Right cardiac atrium (tissue), 5 donors: ENCODE measurements around the gene MEIS2. TPM values are rescaled to one million over a fixed set of nuclear protein-coding genes. Genes with fewer than 3 reads are reported as not detected.

Experiments used
- ATAC-seq, 2 donors: fragments of 200-7000 bp; cut with Tn5 transposase; one replicate each; pipeline versions ENCODE4 v1.8.0 to v1.9.1; 2020; ENCODE audit warnings: moderate library complexity in 2 of 2, mild to moderate bottlenecking in 1 of 2
- DNase-seq, 3 donors: peaks; one replicate each; pipeline ENCODE4 v3.0.0-alpha.2; 2020
- H3K27ac ChIP-seq: one replicate; pipeline ENCODE4 v1.5.1; 2013; ENCODE audit warnings: mild to moderate bottlenecking, low read length, control low read depth, moderate library complexity
- H3K27me3 ChIP-seq: one replicate; pipeline ENCODE4 v1.6.1; 2013; ENCODE audit not compliant: control insufficient read depth, insufficient read depth
- H3K4me1 ChIP-seq: one replicate; pipeline ENCODE4 v1.6.1; 2013; ENCODE audit warnings: low read length; ENCODE audit not compliant: control insufficient read depth, insufficient read depth
- H3K4me3 ChIP-seq: one replicate; pipeline ENCODE4 v1.5.1; 2013; ENCODE audit warnings: low read length, control low read depth
- H3K9me3 ChIP-seq: one replicate; pipeline ENCODE4 v1.6.1; 2013; ENCODE audit warnings: low read length; ENCODE audit not compliant: control insufficient read depth
- WGBS: extraction: QIAGEN DNeasy Blood & Tissue Kit; methylation state at CpG from one replicate; pipeline ENCODE4 v1.1.7; 2013; 5-methylcytosine and 5-hydroxymethylcytosine counted together
- intact Hi-C, 4 donors: fragments of 100-400 bp; cut with DNase I; formaldehyde crosslinking; loops; one replicate each; pipeline versions ENCODE4 v1.11.0 to v1.14.0; 2022 to 2023
- polyA plus RNA-seq: library from polyadenylated mRNA; stranded (reverse); fragments of 200-250 nt; gene quantifications from one replicate; pipeline ENCODE4 v1.2.3, GENCODE V29; 2013
- total RNA-seq, 4 donors: library from RNA; stranded (reverse); fragmentation: NEBNext Ultra II Directional; extraction: Animal tissue kit (Norgen Biotek cat#: 25700); gene quantifications; one replicate each; pipeline ENCODE4 v1.2.1, GENCODE V29; 2021
- donor health status: healthy with polysubstance abuse.
- donor health status: DM: no; HTN: yes; CAD: no.
- donor health status: DM: no; HTN: no; CAD: no.
- donor health status: DM: no; HTN: yes; CAD: no; lungs with severe emphysema.
- donor health status: DM: yes; HTN: yes; CAD: no.

The MEIS2 gene
- total and polyA plus RNA-seq, 5 donors = 14.8 to 33.4 (median 29.6) TPM

DNA sequence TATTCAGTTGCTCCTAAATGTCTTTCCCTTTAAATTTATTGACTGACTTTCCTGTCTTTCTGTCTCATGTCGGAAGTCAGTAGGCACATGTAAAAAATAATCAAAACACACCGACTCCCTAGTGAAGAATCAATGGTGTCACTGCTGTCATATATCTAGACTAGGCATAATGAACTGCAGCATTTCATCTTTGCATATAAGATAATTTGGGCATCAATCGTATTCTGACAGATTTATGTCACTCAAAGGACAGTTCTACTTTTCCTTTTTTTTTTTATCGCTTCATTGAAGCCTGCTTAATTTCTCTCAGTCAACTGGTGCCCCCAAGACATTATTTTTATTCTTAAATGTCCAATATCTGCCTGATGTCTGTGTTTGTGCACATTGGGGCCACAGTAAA lies 206.3 kb downstream of the MEIS2 start:
- DNase-seq (no peak), ATAC-seq (no peak)
- H3K27me3 ChIP-seq = no peaks in the 10 kb centered on the region
- intact Hi-C loops = no loop called here
- H3K9me3 ChIP-seq = no peaks in the 10 kb centered on the region
- WGBS = 86% methylated on average over 4 of the region's 4 CpGs
- H3K4me3 ChIP-seq = no peak overlapping the region
- no peak overlapping the region for H3K27ac ChIP-seq
- H3K4me1 ChIP-seq = peaks cover 4% of the 10 kb centered on the region

DNA sequence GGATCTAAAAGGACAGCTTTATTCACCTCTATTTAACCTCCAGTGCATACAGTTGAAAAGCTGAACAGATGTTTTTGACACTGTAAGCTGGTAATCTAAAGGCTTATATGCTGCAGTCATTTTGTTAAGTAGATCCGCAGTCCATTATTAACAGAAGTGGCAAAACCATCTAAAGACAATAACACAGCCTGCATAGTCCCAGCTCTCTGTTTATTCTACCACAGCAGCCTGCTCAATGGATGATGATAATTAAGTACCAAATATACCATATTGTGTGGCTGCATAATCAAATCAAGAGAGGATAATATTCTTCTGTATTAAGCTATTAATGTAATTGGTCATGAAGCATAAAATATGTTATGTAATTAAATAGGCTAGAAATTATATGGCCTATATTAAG lies 207.1 kb downstream of the MEIS2 start:
- WGBS = 91% methylated on average over 1 of the region's 1 CpG
- intact Hi-C loops = no loop called here

DNA sequence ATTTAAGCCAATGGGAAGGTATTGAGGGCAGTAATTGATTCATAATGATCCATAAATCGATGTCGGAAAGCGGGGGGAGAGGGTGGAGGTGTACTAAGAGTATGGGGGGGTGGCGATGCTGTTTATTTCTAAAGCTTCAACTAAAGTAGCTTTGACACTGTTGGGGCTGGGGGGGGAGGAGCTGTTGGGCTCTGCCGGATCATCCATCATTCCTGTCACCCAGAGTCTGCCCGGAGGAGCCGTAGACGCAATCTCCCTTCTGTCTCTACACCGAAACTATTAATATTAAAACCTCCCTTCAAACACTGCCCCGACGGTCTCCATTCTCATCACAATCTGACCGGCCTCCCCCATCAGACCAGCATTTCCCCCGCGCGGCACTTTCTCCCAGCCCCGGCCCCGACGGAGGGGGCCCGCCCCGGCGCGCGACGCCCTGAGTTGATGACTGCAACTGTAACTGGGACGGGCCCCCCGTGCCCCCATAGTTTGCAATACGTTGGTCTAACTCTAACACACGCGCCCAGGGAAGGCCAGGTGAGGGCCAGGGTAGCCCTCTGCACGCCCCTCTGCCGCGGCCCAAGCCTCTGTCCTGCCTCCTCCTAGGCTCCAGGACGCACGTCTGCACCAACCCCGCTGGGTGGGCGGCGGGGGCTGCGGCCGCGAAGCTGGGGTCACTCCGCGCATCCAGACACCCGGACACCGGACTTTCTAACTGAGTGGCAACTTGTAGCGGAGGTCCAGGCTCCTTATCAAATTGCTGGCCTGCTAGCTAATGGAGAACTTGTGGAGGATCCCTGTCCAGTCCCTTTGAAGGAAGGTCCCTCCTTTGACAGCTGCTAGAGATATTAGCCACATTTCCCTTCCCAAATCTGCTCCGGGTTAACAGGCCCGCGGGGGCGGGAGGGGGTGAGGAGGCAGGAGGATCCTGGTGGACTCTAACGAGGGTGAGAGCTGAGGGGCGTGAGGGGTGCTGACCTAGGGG lies 212.0 kb downstream of the MEIS2 start:
- ATAC-seq (peak; percentile 60 to 67), DNase-seq (peak; percentile 24 to 66 (median 56))
- WGBS = 8% methylated on average over 51 of the region's 51 CpGs

More for the DNA sequence above, 207.1 kb downstream of the MEIS2 start:
- Histone ChIP-seq H3K4me1 (peaks cover 6% of the 10 kb centered on the region), H3K27me3 (no peaks in the 10 kb centered on the region), H3K9me3 (no peaks in the 10 kb centered on the region), H3K27ac (no peak overlapping the region), H3K4me3 (no peak overlapping the region)
- ATAC-seq = no peak
- no peak for DNase-seq

DNA sequence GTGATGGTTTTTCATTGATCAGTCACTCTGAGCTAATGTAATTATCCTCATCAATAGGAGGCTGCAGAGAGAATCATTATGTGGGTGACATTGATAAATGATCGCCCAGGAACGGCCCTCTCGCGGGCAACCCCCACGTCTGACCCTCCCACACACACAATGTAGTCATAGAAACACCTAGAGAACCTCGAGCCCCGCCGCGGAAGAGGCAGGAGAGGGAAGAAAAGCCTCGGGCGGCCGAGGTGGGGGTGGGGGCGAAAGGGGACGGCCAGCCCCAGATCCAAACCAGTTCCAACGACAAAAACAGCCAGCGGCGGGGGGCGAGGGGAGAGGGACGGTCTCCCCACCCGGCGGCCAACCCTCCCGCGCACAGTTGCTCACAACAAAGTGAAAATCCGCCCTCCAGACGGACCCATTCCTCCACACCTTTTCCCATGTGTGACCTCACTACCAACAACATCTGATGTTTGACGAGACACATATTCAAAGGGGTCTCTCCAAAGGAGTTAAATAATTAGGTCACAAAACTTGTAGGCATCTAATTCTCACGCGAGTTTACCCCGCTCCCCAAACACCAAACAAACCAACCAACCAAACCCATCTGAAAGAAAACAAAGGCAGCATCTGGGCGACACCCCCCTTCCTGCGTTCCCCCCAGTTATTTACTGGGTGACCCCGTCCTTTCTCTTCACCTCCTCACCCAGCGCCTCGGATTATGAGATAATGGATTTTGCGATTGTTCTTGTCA lies 213.0 kb downstream of the MEIS2 start:
- Histone ChIP-seq H3K27ac (no peak overlapping the region), H3K9me3 (no peaks in the 10 kb centered on the region), H3K4me1 (peaks cover 6% of the 10 kb centered on the region), H3K4me3 (peak overlapping the region; percentile 47), H3K27me3 (no peaks in the 10 kb centered on the region)
- intact Hi-C loops = loop anchor here in 3 of 4 donors (10.0 kb wide), 2 partner anchors 217 to 247 kb away; partner anchors contain the start of gene MEIS2 (in 1 of the 3)
- ATAC-seq (no peak), DNase-seq (peak in 2 of 3 donors; percentile 47 to 61)
- 11% methylated on average over 35 of the region's 35 CpGs for WGBS

More for the DNA sequence above, 212.0 kb downstream of the MEIS2 start:
- H3K9me3 ChIP-seq = no peaks in the 10 kb centered on the region
- H3K27me3 ChIP-seq = no peaks in the 10 kb centered on the region
- peaks cover 2% of the 10 kb centered on the region for H3K4me1 ChIP-seq
- intact Hi-C loops = loop anchor here in 3 of 4 donors (10.0 kb wide), 2 partner anchors 216 to 246 kb away; partner anchors contain the start of gene MEIS2 (in 1 of the 3)
- H3K27ac ChIP-seq = peak overlapping the region; percentile 42
- H3K4me3 ChIP-seq = peak overlapping the region; percentile 47

DNA sequence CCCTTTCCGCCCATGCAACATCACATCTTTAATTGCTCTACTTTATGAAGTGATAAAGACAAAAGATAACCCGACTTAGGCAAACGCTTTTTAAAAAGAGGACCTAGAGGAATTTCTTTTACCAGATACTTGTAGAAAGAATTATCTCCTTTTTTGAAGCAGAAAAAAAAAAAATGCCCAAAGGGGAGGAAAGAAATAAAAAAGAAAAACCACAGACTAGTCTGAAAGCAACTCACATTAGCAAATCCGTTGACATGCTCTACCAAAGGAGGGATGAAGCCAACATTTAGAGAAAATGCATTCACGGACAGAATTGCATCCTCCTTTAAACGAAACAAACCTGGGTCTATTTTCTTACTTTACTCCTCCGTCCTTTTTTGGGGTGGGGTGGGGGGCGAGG lies 213.6 kb downstream of the MEIS2 start:
- H3K27me3 ChIP-seq = no peaks in the 10 kb centered on the region
- intact Hi-C loops = loop anchor here in 3 of 4 donors (10.0 kb wide), 2 partner anchors 218 to 248 kb away; partner anchors contain the start of gene MEIS2 (in 1 of the 3)

DNA sequence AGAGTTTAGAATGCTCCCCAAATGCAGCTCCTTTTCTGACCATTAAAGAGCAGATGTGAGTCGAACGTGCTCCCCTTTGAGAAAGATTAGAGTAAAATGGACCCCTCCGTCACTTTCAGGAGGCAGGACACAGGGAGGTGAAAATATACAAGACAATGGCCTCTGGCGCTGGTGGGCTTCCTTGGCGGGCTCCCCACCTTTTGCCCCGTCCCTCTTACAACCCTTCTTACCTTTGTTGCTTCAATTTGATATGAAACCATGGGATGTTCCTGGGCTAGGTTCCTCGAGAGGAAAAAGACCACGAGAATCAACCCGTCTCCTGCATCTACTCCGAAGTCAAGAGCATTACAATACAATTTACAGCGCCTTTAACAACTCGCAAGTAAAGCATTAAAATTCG lies 214.2 kb downstream of the MEIS2 start:
- no peaks in the 10 kb centered on the region for H3K27me3 ChIP-seq
- peaks cover 6% of the 10 kb centered on the region for H3K4me1 ChIP-seq
- H3K9me3 ChIP-seq = no peaks in the 10 kb centered on the region
- ATAC-seq = no peak
- no peak for DNase-seq
- intact Hi-C loops = loop anchor here in 3 of 4 donors (10.0 kb wide), 2 partner anchors 219 to 249 kb away; partner anchors contain the start of gene MEIS2 (in 1 of the 3)
- no peak overlapping the region for H3K27ac ChIP-seq
- no peak overlapping the region for H3K4me3 ChIP-seq
- WGBS = 83% methylated on average over 13 of the region's 13 CpGs

More for the DNA sequence above, 213.6 kb downstream of the MEIS2 start:
- Histone ChIP-seq H3K27ac (no peak overlapping the region), H3K9me3 (no peaks in the 10 kb centered on the region), H3K4me1 (peaks cover 6% of the 10 kb centered on the region), H3K4me3 (no peak overlapping the region)
- ATAC-seq (no peak), DNase-seq (no peak)
- 63% methylated on average over 8 of the region's 8 CpGs for WGBS

DNA sequence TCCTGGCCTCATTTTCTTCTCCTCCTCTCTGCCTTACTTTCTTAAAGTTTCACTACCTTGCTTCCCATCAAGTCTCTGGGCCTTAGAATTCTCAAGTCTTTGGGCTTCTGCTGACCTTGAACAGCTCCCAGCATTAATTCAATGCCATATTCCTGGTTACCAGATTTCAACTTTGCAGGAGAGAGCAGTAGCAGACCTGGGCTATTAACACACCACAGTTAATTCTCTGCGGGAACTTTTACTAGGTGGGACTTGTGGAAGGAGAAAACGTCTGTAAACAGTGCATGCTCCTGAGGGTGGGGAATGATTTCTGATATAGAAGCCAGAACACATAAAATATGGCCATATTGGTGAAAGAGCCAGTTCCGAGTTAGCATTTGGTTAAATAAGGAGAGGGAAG lies 214.6 kb downstream of the MEIS2 start:
- DNase-seq (no peak), ATAC-seq (no peak)
- Histone ChIP-seq H3K27me3 (no peaks in the 10 kb centered on the region), H3K27ac (no peak overlapping the region), H3K9me3 (no peaks in the 10 kb centered on the region), H3K4me1 (peaks cover 6% of the 10 kb centered on the region), H3K4me3 (no peak overlapping the region)
- intact Hi-C loops = loop anchor here in 3 of 4 donors (10.0 kb wide), 2 partner anchors 219 to 249 kb away; partner anchors contain the start of gene MEIS2 (in 1 of the 3)
- 76% methylated on average over 3 of the region's 3 CpGs for WGBS

DNA sequence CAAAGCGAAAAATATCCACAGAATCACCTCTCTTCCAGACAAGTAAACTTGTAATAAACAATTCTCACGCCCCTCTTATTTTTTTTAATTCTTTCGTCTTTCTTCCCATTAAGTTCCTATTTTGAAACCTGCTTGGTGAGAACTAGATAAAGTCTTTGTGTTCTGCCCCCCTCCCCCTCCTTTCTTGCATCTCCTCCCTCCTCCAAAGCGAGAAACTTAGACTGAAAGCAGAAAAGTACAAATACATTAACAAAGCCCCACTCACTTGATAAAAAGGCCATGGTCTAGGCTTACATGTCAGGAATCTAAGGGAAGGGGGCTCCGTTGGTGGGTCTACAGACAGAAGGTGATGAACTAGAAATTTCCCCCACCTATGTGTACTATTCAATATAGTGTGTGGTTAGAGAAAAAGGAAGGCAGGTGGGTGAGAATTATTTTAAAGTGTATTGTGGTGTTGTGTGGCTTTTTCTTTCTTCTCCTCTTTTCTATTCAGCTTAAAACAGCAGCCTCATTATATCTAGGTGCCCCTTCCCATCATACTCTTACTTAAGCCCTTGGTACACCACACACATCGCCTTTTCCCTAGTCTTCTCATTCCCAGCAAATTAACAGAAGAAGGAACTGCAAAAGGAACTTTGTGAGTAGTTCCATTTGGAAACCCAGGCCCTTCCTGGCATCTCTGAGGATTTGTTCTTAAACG lies 215.3 kb downstream of the MEIS2 start:
- no peaks in the 10 kb centered on the region for H3K27me3 ChIP-seq
- no peak overlapping the region for H3K27ac ChIP-seq
- ATAC-seq = no peak
- no peak overlapping the region for H3K4me3 ChIP-seq
- DNase-seq = no peak
- 74% methylated on average over 7 of the region's 7 CpGs for WGBS
- H3K9me3 ChIP-seq = no peaks in the 10 kb centered on the region
- peaks cover 8% of the 10 kb centered on the region for H3K4me1 ChIP-seq
- intact Hi-C loops = loop anchor here (5.0 to 10.0 kb wide), 4 partner anchors 217 to 250 kb away; partner anchors contain the start of gene MEIS2 (in 2 of the 4)

DNA sequence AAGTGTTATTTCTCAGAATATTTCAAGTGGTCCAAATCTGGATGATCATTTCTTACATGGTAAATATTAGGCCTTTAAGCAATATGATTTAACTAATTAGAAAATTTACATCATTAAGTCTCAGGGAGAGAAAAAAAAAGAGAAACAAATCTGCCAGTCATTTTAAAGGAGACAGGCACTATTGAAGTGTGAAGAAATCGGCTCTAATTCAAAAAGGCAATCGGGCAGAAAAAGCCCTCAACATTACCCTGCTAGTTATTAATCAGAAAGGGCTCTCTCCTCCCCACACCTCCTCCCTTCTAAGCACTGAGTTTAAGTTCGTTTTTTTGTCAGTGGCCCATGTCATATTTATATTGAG lies 215.9 kb downstream of the MEIS2 start:
- H3K27me3 ChIP-seq = no peaks in the 10 kb centered on the region
- no peak overlapping the region for H3K27ac ChIP-seq
- DNase-seq (no peak), ATAC-seq (no peak)
- H3K4me3 ChIP-seq = no peak overlapping the region
- WGBS = 57% methylated on average over 3 of the region's 3 CpGs
- H3K4me1 ChIP-seq = peaks cover 8% of the 10 kb centered on the region
- H3K9me3 ChIP-seq = no peaks in the 10 kb centered on the region
- intact Hi-C loops = loop anchor here (5.0 to 10.0 kb wide), 4 partner anchors 218 to 250 kb away; partner anchors contain the start of gene MEIS2 (in 2 of the 4)
